Trophoblast cell (in vitro differentiated cells and primary cell): Measurements from ENCODE around the gene MITD1.
A peak's percentile ranks its signal among the peaks of the same experiment; 100 is the strongest.

Experiments
- DNase-seq, 2 donors: peaks; one replicate each; pipeline ENCODE4 v3.0.0-alpha.2; 2016
- H2AFZ ChIP-seq: 2 replicates; pipeline ENCODE4 v1.6.1; 2013; ENCODE audit warnings: low read length, moderate library complexity, mild to moderate bottlenecking; ENCODE audit not compliant: insufficient read depth, poor library complexity
- H2AK5ac ChIP-seq: 2 replicates; pipeline ENCODE4 v1.6.1; 2013; ENCODE audit warnings: mild to moderate bottlenecking, low read length
- H2BK120ac ChIP-seq: 2 replicates; pipeline ENCODE4 v1.6.1; 2013; ENCODE audit warnings: low read length, mild to moderate bottlenecking, moderate library complexity; ENCODE audit not compliant: insufficient read depth, poor library complexity
- H2BK12ac ChIP-seq: 2 replicates; pipeline ENCODE4 v1.6.1; 2013; ENCODE audit warnings: mild to moderate bottlenecking, low read length, moderate library complexity
- H2BK5ac ChIP-seq: 2 replicates; pipeline ENCODE4 v1.6.1; 2013; ENCODE audit warnings: low read length, low read depth, moderate library complexity, mild to moderate bottlenecking; ENCODE audit not compliant: poor library complexity
- H3K14ac ChIP-seq: 2 replicates; pipeline ENCODE4 v1.6.1; 2013; ENCODE audit warnings: mild to moderate bottlenecking, low read length
- H3K18ac ChIP-seq: 2 replicates; pipeline ENCODE4 v1.6.1; 2013; ENCODE audit warnings: mild to moderate bottlenecking, low read length
- H3K23ac ChIP-seq: 2 replicates; pipeline ENCODE4 v1.6.1; 2013; ENCODE audit warnings: low read length
- H3K27ac ChIP-seq: 2 replicates; pipeline ENCODE4 v1.5.1; 2013; ENCODE audit warnings: low read depth, mild to moderate bottlenecking, inconsistent platforms, low read length, moderate library complexity
- H3K27me3 ChIP-seq: 2 replicates; pipeline ENCODE4 v1.6.1; 2013; ENCODE audit warnings: inconsistent platforms, mild to moderate bottlenecking, low read length, moderate library complexity; ENCODE audit not compliant: insufficient read depth
- H3K36me3 ChIP-seq, 2 experiments: 1 replicate in 1 of 2; 2 replicates in 1 of 2; pipeline ENCODE4 v1.6.1; 2013; ENCODE audit warnings: low read length in 2 of 2, mild to moderate bottlenecking in 2 of 2, moderate library complexity in 1 of 2; ENCODE audit not compliant: insufficient read depth in 2 of 2, control insufficient read depth in 1 of 2
- H3K4ac ChIP-seq: 2 replicates; pipeline ENCODE4 v1.6.1; 2013; ENCODE audit warnings: low read depth, mild to moderate bottlenecking, low read length, moderate library complexity
- H3K4me1 ChIP-seq, 2 experiments: 1 replicate in 1 of 2; 2 replicates in 1 of 2; pipeline ENCODE4 v1.6.1; 2013; ENCODE audit warnings: low read length in 2 of 2, mild to moderate bottlenecking in 2 of 2, moderate library complexity in 1 of 2; ENCODE audit not compliant: insufficient read depth in 2 of 2, control insufficient read depth in 1 of 2
- H3K4me2 ChIP-seq: 2 replicates; pipeline ENCODE4 v1.6.1; 2013; ENCODE audit warnings: inconsistent platforms, mild to moderate bottlenecking, low read length, moderate library complexity
- H3K4me3 ChIP-seq: 2 replicates; pipeline ENCODE4 v1.5.1; 2013; ENCODE audit warnings: mild to moderate bottlenecking, low read depth, low read length, inconsistent platforms
- H3K79me1 ChIP-seq: one replicate; pipeline ENCODE4 v1.6.1; 2013; ENCODE audit warnings: low read length
- H3K79me2 ChIP-seq: 2 replicates; pipeline ENCODE4 v1.6.1; 2013; ENCODE audit warnings: low read length, mild to moderate bottlenecking; ENCODE audit not compliant: control insufficient read depth, insufficient read depth, poor library complexity
- H3K9ac ChIP-seq: 2 replicates; pipeline ENCODE4 v1.6.1; 2013; ENCODE audit warnings: mild to moderate bottlenecking, low read length
- H3K9me3 ChIP-seq: 2 replicates; pipeline ENCODE4 v1.6.1; 2013; ENCODE audit warnings: low read depth, mild to moderate bottlenecking, control low read depth, inconsistent platforms, low read length; ENCODE audit not compliant: insufficient read depth
- H4K12ac ChIP-seq: 2 replicates; pipeline ENCODE4 v1.6.1; 2013; ENCODE audit warnings: low read depth, mild to moderate bottlenecking, low read length, moderate library complexity
- H4K8ac ChIP-seq: 2 replicates; pipeline ENCODE4 v1.6.1; 2013; ENCODE audit warnings: low read depth, mild to moderate bottlenecking, low read length, moderate library complexity
- H4K91ac ChIP-seq: one replicate; pipeline ENCODE4 v1.6.1; 2013; ENCODE audit warnings: low read depth, mild to moderate bottlenecking, low read length, moderate library complexity
- WGBS: extraction: QIAGEN DNeasy Blood & Tissue Kit; methylation state at CpG from one replicate; pipeline ENCODE4 v1.1.7; 2013; ENCODE audit warnings: missing lambda C conversion rate; ENCODE audit not compliant: insufficient read length, insufficient coverage; ENCODE audit errors: extremely low coverage; 5-methylcytosine and 5-hydroxymethylcytosine counted together

MITD1 gene

DNA sequence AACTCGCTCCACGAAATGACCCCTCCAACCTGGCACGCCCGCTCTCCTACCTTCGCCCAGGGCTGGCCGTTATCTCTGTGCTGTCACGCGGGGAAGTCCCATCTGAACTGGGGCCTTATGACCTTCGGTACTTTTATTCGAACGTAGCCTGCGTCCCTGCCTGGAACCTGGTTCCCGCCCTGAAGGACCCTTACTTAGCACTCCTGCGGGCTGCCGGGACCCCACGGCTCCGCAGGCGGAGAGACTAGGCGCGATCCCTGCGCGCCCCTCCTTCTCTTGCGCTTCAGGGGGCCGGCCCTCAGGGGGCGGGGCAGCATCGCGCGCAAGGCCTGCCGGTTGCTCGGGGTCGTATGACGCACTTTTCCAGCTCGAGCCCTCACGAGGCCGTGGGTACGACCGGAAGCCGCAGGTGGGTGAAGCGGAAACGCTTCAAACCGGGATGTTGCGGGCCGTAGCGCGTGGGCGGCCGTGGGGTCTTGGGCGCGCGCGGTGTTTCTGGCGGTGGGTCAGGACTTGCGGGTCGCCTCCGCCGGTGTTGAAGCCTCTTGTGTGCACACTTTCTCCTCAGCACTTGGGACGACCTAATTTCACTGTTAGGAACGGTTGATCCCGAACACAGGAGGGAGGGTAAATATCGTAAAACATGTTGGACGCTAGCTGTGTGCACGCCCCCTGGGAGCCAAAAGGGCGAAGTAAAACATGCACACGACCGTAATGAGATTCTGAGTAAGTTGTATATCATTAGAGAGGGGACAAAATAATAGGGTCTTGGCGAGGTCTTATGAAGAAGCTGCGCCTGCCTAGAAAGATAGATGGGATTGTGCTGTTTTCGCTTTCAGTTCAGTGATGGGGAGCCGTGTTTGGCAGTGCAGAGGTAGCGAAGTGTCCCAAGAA lies 26.0 kb downstream of the MITD1 start, which contains the start of the genes LIPT1 and TSGA10:
Gene LIPT1 (plus strand): TSS at position 325 of the 894 bp plus-strand sequence. CDS start 6,991 bp downstream, outside the sequence.
Gene TSGA10 (minus strand): TSS at position 300 of the 894 bp plus-strand sequence. CDS start 45,503 bp downstream, outside the sequence.
- Histone ChIP-seq H3K36me3 (no peaks in the 10 kb centered on the region), H4K91ac (peak within 1 kb of the TSS; percentile 70), H3K4me3 (peak within 1 kb of the TSS; percentile 85), H3K4me2 (peak within 1 kb of the TSS; percentile 82), H2BK120ac (peak within 1 kb of the TSS; percentile 61), H3K23ac (no peak within 1 kb of the TSS), H2AK5ac (no peak within 1 kb of the TSS), H2BK5ac (no peak within 1 kb of the TSS), H3K27ac (no peak within 1 kb of the TSS), H4K8ac (peak within 1 kb of the TSS; percentile 96), H3K9me3 (no peaks in the 10 kb centered on the region), H3K9ac (peak within 1 kb of the TSS; percentile 79), H4K12ac (peak within 1 kb of the TSS; percentile 93), H3K79me2 (peaks cover 4% of the 10 kb centered on the region), H3K18ac (peak within 1 kb of the TSS; percentile 85), H3K27me3 (no peaks in the 10 kb centered on the region), H3K14ac (peak within 1 kb of the TSS; percentile 88), H3K79me1 (peaks cover 7% of the 10 kb centered on the region), H2AFZ (peak within 1 kb of the TSS; percentile 88), H3K4ac (peak within 1 kb of the TSS; percentile 52), H2BK12ac (no peak within 1 kb of the TSS), H3K4me1 (peaks cover 5 to 8% of the 10 kb centered on the region in 2 experiments)
- no CpG with 5 or more reads among the region's 70 CpGs for WGBS
- peak; percentile 83 to 90 for DNase-seq

DNA sequence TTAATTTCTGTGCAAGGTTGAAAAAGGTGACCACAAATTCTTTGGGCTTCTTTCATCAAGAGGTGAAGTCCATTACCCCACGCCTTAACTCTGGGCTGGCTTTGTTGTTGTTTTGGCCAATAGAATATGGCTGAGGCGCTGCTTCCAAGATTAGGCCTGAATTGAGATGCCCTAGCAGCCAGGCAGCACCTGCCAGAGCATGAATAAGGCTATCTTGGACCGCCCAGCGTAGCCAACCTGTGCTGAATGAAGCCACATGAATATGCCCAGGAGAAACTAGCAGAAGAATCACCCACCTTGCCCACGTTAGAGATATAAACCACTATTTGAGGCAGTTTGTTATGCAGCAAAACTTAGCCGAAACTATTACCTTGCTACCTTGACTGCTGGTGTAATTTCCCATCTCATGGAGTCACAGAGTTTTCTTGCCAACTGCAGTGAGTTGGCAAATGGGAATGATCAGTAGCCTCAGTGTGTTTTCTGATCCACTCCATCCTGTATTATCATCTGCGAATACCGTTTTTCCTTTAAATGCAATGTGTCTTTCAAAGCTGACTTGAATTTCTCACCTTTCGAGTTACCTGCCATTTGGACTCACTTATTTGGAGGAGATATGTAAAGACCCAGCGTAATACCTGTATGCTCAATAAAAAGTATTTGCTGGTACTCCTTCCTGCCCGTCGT lies 26.8 kb downstream of the MITD1 start:
- Histone ChIP-seq H2BK12ac (no peak overlapping the region), H2BK5ac (no peak overlapping the region), H3K79me2 (peaks cover 4% of the 10 kb centered on the region), H3K9ac (peak overlapping the region; percentile 63), H3K27ac (no peak overlapping the region), H3K4me3 (peak overlapping the region; percentile 85), H4K91ac (peak overlapping the region; percentile 70), H3K18ac (no peak overlapping the region), H3K23ac (no peak overlapping the region), H3K27me3 (no peaks in the 10 kb centered on the region), H4K12ac (peak overlapping the region; percentile 72), H2BK120ac (no peak overlapping the region), H3K4me1 (peaks cover 5 to 8% of the 10 kb centered on the region in 2 experiments), H3K9me3 (no peaks in the 10 kb centered on the region), H2AFZ (peak overlapping the region; percentile 88), H3K79me1 (peaks cover 7% of the 10 kb centered on the region), H3K4ac (no peak overlapping the region), H4K8ac (peak overlapping the region; percentile 93), H3K4me2 (peak overlapping the region; percentile 82), H3K36me3 (no peaks in the 10 kb centered on the region), H3K14ac (peak overlapping the region; percentile 83), H2AK5ac (no peak overlapping the region)
- DNase-seq, result no peak
- WGBS, result no CpG with 5 or more reads among the region's 12 CpGs

GRCh38 chr2:99152199-99152895 lies 28.5 kb downstream of the MITD1 start:
- H3K9me3 ChIP-seq, result no peaks in the 10 kb centered on the region

GRCh38 chr2:99150706-99151105 lies 30.2 kb downstream of the MITD1 start:
- Histone ChIP-seq H2BK120ac (no peak overlapping the region), H3K14ac (no peak overlapping the region), H3K79me2 (peaks cover 4% of the 10 kb centered on the region), H2AFZ (no peak overlapping the region), H3K4ac (no peak overlapping the region), H3K4me1 (peaks cover 5 to 7% of the 10 kb centered on the region in 2 experiments), H4K12ac (no peak overlapping the region), H4K8ac (no peak overlapping the region), H3K27me3 (no peaks in the 10 kb centered on the region), H2AK5ac (no peak overlapping the region), H3K18ac (no peak overlapping the region), H4K91ac (no peak overlapping the region), H3K9ac (no peak overlapping the region), H3K4me3 (no peak overlapping the region), H3K27ac (no peak overlapping the region), H3K79me1 (peaks cover 7% of the 10 kb centered on the region), H2BK12ac (no peak overlapping the region), H3K9me3 (no peaks in the 10 kb centered on the region), H2BK5ac (no peak overlapping the region), H3K36me3 (no peaks in the 10 kb centered on the region), H3K4me2 (no peak overlapping the region), H3K23ac (no peak overlapping the region)
- DNase-seq, result no peak
- no CpG with 5 or more reads among the region's 1 CpG for WGBS

More at GRCh38 chr2:99152199-99152895, 28.5 kb downstream of the MITD1 start:
- Histone ChIP-seq H4K12ac (no peak overlapping the region), H2AK5ac (no peak overlapping the region), H3K14ac (no peak overlapping the region), H4K8ac (no peak overlapping the region), H2BK120ac (no peak overlapping the region), H3K18ac (no peak overlapping the region), H3K9ac (no peak overlapping the region), H3K36me3 (no peaks in the 10 kb centered on the region), H2BK5ac (no peak overlapping the region), H3K79me2 (peaks cover 4% of the 10 kb centered on the region), H3K4me3 (no peak overlapping the region), H3K79me1 (peaks cover 7% of the 10 kb centered on the region), H3K27me3 (no peaks in the 10 kb centered on the region), H3K27ac (no peak overlapping the region), H3K4me2 (no peak overlapping the region), H4K91ac (no peak overlapping the region), H3K23ac (no peak overlapping the region), H2AFZ (no peak overlapping the region), H3K4ac (no peak overlapping the region), H2BK12ac (no peak overlapping the region), H3K4me1 (peaks cover 5 to 8% of the 10 kb centered on the region in 2 experiments)
- no CpG with 5 or more reads among the region's 7 CpGs for WGBS
- no peak for DNase-seq
